ENCODE measurements around the gene VEGFA.

The VEGFA gene

GRCh38 chr6:43738877-43739641 is 31.0 kb upstream of the VEGFA start:
- DNase-seq (ENCODE audit: low spot score), result no peak

GRCh38 chr6:43739642-43740091 is 30.3 kb upstream of the VEGFA start:
- no peak for DNase-seq (ENCODE audit: low spot score)

DNA sequence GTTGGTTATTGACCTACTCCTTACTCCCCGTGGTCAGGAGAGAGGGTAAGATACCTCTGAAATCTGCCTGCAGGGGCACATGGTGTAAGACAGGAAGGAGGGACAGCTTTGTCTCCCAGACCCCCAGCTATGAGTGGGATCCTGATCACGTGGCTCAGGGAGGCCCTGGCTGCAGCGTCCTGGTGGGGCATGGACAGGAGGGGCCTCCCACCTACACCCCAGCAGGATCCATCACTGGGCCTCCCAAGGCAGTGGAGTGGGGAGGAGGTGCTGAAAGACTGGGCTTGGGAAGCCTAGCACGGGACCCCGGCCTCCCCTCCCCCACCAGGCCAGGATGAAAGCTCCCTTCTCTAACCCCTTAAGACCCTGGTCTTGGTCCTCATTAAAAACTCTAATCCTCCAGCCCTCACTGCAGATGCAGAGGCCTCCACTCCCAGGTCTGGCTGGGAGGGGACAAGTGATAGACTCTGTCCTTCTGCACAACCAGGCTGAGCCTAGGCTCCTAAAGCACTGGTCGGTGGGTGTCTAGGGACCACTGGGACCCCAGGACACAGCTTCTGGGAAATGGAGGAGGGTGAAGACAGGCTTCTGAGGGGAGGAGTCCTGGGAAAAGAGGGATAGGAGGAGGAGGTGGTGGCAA is 29.6 kb upstream of the VEGFA start:
- no peak for DNase-seq (ENCODE audit: low spot score)

DNA sequence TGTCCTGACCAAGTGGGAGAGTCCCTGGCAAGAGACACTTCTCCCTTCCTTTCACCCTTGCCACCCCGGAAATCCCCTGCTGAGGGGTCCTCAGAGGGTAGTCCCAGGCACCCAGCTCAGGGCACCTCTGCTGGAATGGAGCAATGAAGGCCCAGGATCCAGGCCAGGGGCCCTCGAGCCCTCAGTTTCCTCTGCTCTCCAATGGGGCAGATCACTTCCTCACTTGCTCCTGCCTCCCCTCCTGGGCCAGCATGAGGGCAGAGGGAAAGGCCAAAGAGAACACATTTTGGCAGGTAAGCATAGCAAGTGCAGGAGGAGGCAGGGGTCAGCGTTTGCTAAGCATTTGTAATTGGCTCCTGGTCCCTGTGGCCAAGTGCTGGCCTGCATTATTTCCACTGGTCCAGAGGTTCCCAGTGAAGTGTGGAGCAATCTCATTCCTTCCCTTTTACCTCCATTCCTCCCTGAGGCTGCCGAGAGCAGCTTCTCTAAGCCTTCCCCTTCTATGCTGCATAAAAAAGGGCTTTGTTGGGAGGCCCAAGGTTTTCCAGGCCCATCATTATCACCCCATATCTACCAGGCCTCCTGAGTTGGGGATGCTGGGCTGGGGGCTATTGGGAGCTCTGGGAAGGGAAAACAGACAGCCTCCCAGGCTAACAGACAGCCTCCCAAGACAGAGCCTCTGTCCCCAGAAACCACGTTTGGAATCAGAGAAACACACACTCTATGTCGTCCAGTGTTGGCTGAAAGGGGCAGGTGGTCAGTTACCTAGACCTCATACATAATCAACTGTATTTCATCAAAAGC is 28.8 kb upstream of the VEGFA start:
- DNase-seq (ENCODE audit: low spot score), result no peak

- DNase-seq (ENCODE audit: low spot score), result no peak
These were observed 28.2 kb upstream of the VEGFA start for GRCh38 chr6:43741829-43742228.

GRCh38 chr6:43742285-43742684 is 27.7 kb upstream of the VEGFA start:
- no peak for DNase-seq (ENCODE audit: low spot score)

DNA sequence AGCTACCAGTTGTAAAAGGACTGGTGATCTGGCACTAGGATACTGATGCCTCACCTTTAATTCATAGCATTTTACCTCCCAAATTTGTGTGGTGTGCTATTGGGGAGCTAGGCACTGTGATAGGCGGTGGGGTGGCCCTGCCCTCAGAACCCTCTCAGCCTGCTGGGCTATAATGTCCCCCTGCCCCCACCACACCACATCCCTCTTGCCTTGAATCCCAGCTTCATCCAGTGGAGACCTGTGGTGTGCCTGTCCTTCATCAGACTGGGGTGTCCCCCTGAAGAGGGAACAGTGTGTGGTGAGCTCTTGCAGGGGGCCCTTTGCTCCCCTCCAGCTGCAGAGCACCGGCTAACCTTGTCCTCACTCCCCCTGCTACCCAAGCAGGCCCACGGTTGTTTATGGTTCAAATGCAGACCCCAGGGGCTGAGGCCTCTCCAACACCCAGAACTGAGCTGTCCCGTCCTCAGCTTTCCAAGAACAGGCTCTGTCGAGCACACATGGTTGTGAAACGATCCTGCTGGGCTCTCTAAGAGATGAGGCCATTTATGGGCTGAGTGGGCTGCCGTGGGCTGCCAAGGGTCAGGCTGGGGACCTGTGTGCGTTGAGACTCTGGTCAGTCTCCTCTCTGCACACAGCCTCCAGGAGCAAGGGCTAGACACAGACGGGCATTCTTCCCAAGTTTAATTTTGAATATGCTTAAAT is 26.9 kb upstream of the VEGFA start:
- no peak for DNase-seq (ENCODE audit: low spot score)

DNA sequence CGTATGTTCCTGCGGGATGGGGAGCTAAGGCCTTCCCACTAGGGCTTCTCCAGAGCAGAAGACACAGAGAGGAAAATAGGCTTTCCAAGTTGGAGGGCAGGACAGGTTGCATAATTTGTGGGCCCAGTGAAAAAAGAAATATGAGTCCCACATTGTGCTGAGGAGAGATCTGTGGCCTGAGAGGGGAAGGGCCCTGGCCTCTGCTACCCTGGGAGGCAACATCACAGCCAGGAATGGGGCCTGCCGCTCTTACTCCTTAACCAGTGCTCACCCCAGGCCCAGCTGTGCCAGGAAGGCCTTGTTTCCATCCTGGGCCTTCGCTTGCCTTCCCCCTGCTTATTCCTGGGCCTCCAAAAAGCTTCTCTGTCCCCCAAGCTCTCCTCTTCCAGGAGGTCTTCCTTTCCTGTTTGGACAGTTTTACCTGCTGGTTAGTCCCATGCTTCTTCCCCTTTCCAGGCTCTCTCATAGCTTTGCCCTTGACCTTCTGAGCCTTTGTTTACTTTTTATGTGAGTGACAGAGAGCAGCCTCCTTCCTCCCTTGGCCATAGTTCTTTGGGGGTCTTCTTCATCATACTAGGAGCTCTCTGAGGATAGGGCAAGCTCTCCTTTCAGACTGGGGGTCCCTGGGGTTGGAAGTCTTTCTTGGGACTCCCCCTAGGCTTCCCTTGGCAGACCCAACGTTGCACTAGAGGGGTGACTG is 26.2 kb upstream of the VEGFA start:
- no peak for DNase-seq (ENCODE audit: low spot score)

- DNase-seq (ENCODE audit: low spot score), result no peak
These were observed 25.5 kb upstream of the VEGFA start for GRCh38 chr6:43744491-43744890.

GRCh38 chr6:43744931-43745727 is 24.9 kb upstream of the VEGFA start:
- no peak for DNase-seq (ENCODE audit: low spot score)

- DNase-seq (ENCODE audit: low spot score), result no peak
These were observed 23.9 kb upstream of the VEGFA start for GRCh38 chr6:43746071-43746470.

- no peak for DNase-seq (ENCODE audit: low spot score)
These were observed 23.4 kb upstream of the VEGFA start for GRCh38 chr6:43746613-43747102.

- DNase-seq (ENCODE audit: low spot score), result no peak
These were observed 22.2 kb upstream of the VEGFA start for GRCh38 chr6:43747784-43748183.

DNA sequence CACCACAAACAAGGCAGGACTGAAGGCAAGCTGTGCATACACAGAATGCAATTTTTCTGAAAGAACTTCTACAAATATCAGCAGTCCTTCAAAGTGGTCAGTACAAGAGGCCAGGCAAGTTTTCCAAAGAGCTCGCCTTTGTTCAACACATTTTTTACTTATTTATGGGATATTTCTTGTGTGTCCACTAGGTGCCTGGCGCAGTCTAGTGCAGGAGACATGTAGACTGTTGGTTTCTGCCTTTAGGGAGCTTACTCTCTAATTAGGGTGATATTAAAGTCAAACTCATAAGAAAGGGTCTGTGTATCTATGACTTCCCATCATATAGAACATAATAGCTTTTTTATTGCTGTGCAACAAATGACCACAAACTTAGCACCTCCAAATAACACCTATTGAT is 21.2 kb upstream of the VEGFA start:
- no peak for DNase-seq (ENCODE audit: low spot score)

DNA sequence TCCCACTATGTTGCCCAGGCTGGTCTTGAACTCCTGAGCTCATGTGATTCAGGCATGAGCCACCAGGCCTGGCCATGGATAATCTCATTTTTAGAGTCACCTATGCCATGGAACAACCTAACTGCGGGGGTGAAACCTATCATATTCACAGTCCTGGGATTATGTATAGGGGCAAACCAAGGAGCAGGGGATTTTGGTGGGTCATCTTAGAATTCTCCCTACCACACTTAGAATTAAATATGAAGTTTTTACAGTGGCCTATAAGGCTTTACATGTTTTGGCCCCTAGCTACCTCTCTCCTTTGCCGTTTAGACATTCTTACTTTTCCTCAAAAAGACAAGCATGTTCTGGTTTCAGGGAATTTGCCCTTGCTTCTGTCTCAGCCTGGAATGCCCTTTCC is 20.6 kb upstream of the VEGFA start:
- DNase-seq (ENCODE audit: low spot score), result no peak

GRCh38 chr6:43750622-43751021 is 19.4 kb upstream of the VEGFA start:
- DNase-seq (ENCODE audit: low spot score), result no peak

DNA sequence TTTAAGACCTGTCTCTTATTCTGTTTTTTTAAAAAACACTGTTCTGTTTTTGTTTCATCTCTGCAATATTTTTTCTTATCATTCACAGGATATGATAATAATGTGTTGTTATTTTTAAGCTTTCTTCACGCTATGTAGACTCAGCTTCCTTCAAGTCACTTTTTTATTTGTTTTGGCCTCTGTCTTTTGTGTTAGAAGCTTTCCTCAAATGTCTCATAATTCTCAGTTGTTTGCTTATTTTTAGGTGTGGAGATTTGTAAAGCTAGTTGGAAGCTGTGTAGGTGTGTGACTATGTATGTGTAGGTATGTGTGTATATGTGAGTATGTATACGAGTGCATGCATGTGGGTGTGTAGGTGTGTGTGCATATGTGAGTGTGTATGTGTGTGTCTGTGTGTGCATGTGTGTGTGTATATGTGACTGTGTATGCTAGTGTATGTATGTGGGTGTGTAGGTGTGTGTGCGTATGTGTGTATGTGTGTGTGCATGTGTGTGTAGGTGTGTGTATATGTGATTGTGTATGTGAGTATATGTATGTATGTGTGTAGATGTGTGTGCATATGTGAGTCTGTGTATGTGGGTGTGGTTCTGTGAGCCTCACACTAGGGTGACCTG is 16.3 kb upstream of the VEGFA start:
- DNase-seq (ENCODE audit: low spot score), result no peak

DNA sequence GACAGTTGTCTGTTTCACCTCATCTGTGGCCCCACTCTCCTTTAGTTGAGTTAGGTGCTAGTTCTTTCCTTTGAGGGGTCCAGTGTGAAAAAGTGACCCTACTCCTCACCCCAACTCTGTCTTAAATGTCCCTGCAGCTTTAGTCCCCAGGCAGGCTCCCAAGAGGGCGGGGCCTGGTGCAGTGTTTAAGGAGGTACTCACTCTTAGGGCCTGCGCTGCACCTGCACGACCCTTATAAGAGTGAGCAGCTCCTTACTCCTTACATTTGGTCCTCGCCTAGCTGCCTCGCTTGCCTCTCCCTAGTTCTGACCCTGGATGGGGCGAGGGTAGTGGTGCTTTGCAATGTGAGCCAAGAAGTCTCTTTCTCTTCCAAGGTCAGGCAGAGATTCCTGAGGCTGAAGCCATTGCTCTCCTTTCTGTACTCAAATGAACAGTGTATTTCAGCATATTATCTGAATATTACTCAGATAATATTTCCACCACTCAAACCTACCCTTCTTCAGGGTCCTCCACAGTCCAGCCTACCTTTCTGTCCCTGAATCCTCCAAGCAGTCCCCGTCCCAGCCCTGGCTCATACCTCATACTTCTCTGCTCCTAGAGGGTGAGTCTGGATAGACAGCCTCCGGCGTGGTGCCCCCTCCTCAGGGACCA is 11.9 kb upstream of the VEGFA start:
- DNase-seq (ENCODE audit: low spot score), result no peak

DNA sequence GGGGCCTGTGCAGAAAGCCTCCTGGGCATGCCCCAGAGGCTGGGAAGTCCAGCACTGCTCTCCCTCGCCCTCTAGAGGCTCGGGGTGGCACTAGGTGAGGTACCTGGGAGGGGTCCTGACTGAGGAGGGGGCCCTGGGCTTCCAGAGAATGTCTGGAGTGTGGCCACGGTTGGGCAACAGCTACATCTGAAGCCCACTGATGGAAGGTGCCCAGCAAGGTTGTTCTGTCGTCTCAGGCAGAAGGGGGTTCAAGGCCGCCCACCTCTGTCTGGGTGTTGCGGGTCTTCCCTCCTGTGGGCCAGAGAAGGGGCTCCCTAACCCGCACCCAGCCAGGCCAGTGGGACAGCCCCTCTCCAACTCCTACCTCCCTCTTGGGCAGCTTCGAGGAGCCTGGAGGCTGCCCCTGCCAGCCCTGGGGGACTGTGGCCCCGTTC is 11.4 kb upstream of the VEGFA start:
- no peak for DNase-seq (ENCODE audit: low spot score)

All from hepatic stellate cell (primary cell).